Neuron (in vitro differentiated cells): ENCODE measurements around the gene CGNL1.

ENCODE experiments used
- H2AFZ ChIP-seq: one replicate; pipeline ENCODE4 v1.6.1; 2013; ENCODE audit warnings: low read depth, mild to moderate bottlenecking, inconsistent platforms, low read length, moderate library complexity
- H3K27me3 ChIP-seq: one replicate; pipeline ENCODE4 v1.6.1; 2013; ENCODE audit warnings: low read length; ENCODE audit not compliant: insufficient read depth
- H3K36me3 ChIP-seq: one replicate; pipeline ENCODE4 v1.6.1; 2013; ENCODE audit warnings: low read length; ENCODE audit not compliant: insufficient read depth
- H3K4me1 ChIP-seq: one replicate; pipeline ENCODE4 v1.6.1; 2013; ENCODE audit warnings: low read length; ENCODE audit not compliant: insufficient read depth
- H3K4me3 ChIP-seq: 2 replicates; pipeline ENCODE4 v1.5.1; 2013; ENCODE audit warnings: mild to moderate bottlenecking, low read length, moderate library complexity
- H3K9me3 ChIP-seq: one replicate; pipeline ENCODE4 v1.6.1; 2013; ENCODE audit warnings: low read length

The CGNL1 gene

GRCh38 chr15:57538821-57539220 is 162.5 kb downstream of the CGNL1 start:
- H3K4me1 ChIP-seq, result peaks cover 9% of the 10 kb centered on the region
- no peaks in the 10 kb centered on the region for H3K27me3 ChIP-seq
- H3K9me3 ChIP-seq, result no peaks in the 10 kb centered on the region
- no peak overlapping the region for H3K4me3 ChIP-seq
- H2AFZ ChIP-seq, result no peak overlapping the region
- no peaks in the 10 kb centered on the region for H3K36me3 ChIP-seq

GRCh38 chr15:57540211-57540610 is 163.9 kb downstream of the CGNL1 start:
- no peaks in the 10 kb centered on the region for H3K36me3 ChIP-seq
- peaks cover 6% of the 10 kb centered on the region for H3K4me1 ChIP-seq

GRCh38 chr15:57540736-57541135 is 164.4 kb downstream of the CGNL1 start:
- no peaks in the 10 kb centered on the region for H3K27me3 ChIP-seq
- H3K36me3 ChIP-seq, result no peaks in the 10 kb centered on the region
- H2AFZ ChIP-seq, result no peak overlapping the region
- H3K4me1 ChIP-seq, result peaks cover 6% of the 10 kb centered on the region
- no peak overlapping the region for H3K4me3 ChIP-seq
- no peaks in the 10 kb centered on the region for H3K9me3 ChIP-seq

More at GRCh38 chr15:57540211-57540610, 163.9 kb downstream of the CGNL1 start:
- Histone ChIP-seq H3K9me3 (no peaks in the 10 kb centered on the region), H2AFZ (no peak overlapping the region), H3K4me3 (no peak overlapping the region), H3K27me3 (no peaks in the 10 kb centered on the region)

GRCh38 chr15:57541271-57541670 is 165.0 kb downstream of the CGNL1 start:
- H2AFZ ChIP-seq, result no peak overlapping the region
- no peaks in the 10 kb centered on the region for H3K36me3 ChIP-seq
- H3K27me3 ChIP-seq, result no peaks in the 10 kb centered on the region
- H3K4me1 ChIP-seq, result peaks cover 6% of the 10 kb centered on the region
- no peaks in the 10 kb centered on the region for H3K9me3 ChIP-seq
- H3K4me3 ChIP-seq, result no peak overlapping the region

GRCh38 chr15:57541805-57542504 is 165.7 kb downstream of the CGNL1 start:
- H3K9me3 ChIP-seq, result no peaks in the 10 kb centered on the region
- no peak overlapping the region for H3K4me3 ChIP-seq
- H3K36me3 ChIP-seq, result no peaks in the 10 kb centered on the region
- peaks cover 6% of the 10 kb centered on the region for H3K4me1 ChIP-seq
- H3K27me3 ChIP-seq, result no peaks in the 10 kb centered on the region
- no peak overlapping the region for H2AFZ ChIP-seq

GRCh38 chr15:57542505-57542817 is 166.2 kb downstream of the CGNL1 start:
- Histone ChIP-seq H3K36me3 (no peaks in the 10 kb centered on the region), H3K4me3 (no peak overlapping the region), H3K9me3 (no peaks in the 10 kb centered on the region), H3K27me3 (no peaks in the 10 kb centered on the region), H3K4me1 (peaks cover under 1% of the 10 kb centered on the region), H2AFZ (no peak overlapping the region)

GRCh38 chr15:57544848-57545480 is 168.7 kb downstream of the CGNL1 start:
- Histone ChIP-seq H3K9me3 (no peaks in the 10 kb centered on the region), H2AFZ (no peak overlapping the region), H3K4me1 (no peaks in the 10 kb centered on the region), H3K27me3 (no peaks in the 10 kb centered on the region), H3K4me3 (no peak overlapping the region), H3K36me3 (no peaks in the 10 kb centered on the region)

GRCh38 chr15:57545995-57546394 is 169.7 kb downstream of the CGNL1 start:
- Histone ChIP-seq H3K9me3 (no peaks in the 10 kb centered on the region), H3K36me3 (no peaks in the 10 kb centered on the region), H3K4me1 (peaks cover 2% of the 10 kb centered on the region), H3K4me3 (no peak overlapping the region), H2AFZ (no peak overlapping the region), H3K27me3 (no peaks in the 10 kb centered on the region)

GRCh38 chr15:57547243-57547755 is 171.0 kb downstream of the CGNL1 start:
- Histone ChIP-seq H3K4me1 (peaks cover 15% of the 10 kb centered on the region), H3K4me3 (no peak overlapping the region), H2AFZ (no peak overlapping the region), H3K36me3 (no peaks in the 10 kb centered on the region), H3K9me3 (no peaks in the 10 kb centered on the region), H3K27me3 (no peaks in the 10 kb centered on the region)

- H3K36me3 ChIP-seq, result no peaks in the 10 kb centered on the region
These were observed 172.0 kb downstream of the CGNL1 start for GRCh38 chr15:57548351-57548750.

GRCh38 chr15:57548835-57549234 is 172.5 kb downstream of the CGNL1 start:
- Histone ChIP-seq H3K4me3 (no peak overlapping the region), H3K27me3 (no peaks in the 10 kb centered on the region), H3K36me3 (no peaks in the 10 kb centered on the region), H2AFZ (no peak overlapping the region), H3K9me3 (no peaks in the 10 kb centered on the region), H3K4me1 (peaks cover 18% of the 10 kb centered on the region)

More at GRCh38 chr15:57548351-57548750, 172.0 kb downstream of the CGNL1 start:
- H3K4me3 ChIP-seq, result no peak overlapping the region
- H2AFZ ChIP-seq, result no peak overlapping the region
- no peaks in the 10 kb centered on the region for H3K27me3 ChIP-seq
- H3K4me1 ChIP-seq, result peaks cover 18% of the 10 kb centered on the region
- H3K9me3 ChIP-seq, result no peaks in the 10 kb centered on the region

GRCh38 chr15:57549935-57550334 is 173.6 kb downstream of the CGNL1 start:
- no peaks in the 10 kb centered on the region for H3K36me3 ChIP-seq
- peaks cover 21% of the 10 kb centered on the region for H3K4me1 ChIP-seq
- no peaks in the 10 kb centered on the region for H3K9me3 ChIP-seq
- no peak overlapping the region for H2AFZ ChIP-seq
- no peak overlapping the region for H3K4me3 ChIP-seq
- H3K27me3 ChIP-seq, result no peaks in the 10 kb centered on the region

- H3K36me3 ChIP-seq, result no peaks in the 10 kb centered on the region
These were observed 174.3 kb downstream of the CGNL1 start for GRCh38 chr15:57550640-57551039.

More at GRCh38 chr15:57550640-57551039, 174.3 kb downstream of the CGNL1 start:
- Histone ChIP-seq H3K9me3 (no peaks in the 10 kb centered on the region), H2AFZ (no peak overlapping the region), H3K27me3 (no peaks in the 10 kb centered on the region), H3K4me3 (no peak overlapping the region), H3K4me1 (peaks cover 21% of the 10 kb centered on the region)
